NT2/D1 (cell line): ENCODE data around the gene LENG8.
A peak's percentile ranks its signal among the peaks of the same experiment; 100 is the strongest.
"Not testable (repeated sequence)": the region's sequence is repeated elsewhere in the genome, so short reads cannot be mapped to it uniquely, and the experiment has no call there.

Experiments
- DNase-seq: peaks from one replicate; pipeline ENCODE4 v3.0.0-alpha.2; 2011; ENCODE audit warnings: low read depth, low spot score
- H3K27me3 ChIP-seq: 2 replicates; pipeline ENCODE4 v1.6.0; 2011; ENCODE audit warnings: mild to moderate bottlenecking; ENCODE audit not compliant: insufficient read length, insufficient read depth
- H3K36me3 ChIP-seq: 2 replicates; pipeline ENCODE4 v1.6.1; 2011; ENCODE audit warnings: mild to moderate bottlenecking, low read length, mixed read lengths; ENCODE audit not compliant: insufficient read depth, insufficient read length
- H3K4me1 ChIP-seq: 2 replicates; pipeline ENCODE4 v1.5.1; 2011; ENCODE audit not compliant: insufficient read depth, insufficient read length
- H3K4me3 ChIP-seq: 2 replicates; pipeline ENCODE4 v1.5.1; 2011; ENCODE audit warnings: low read depth; ENCODE audit not compliant: insufficient read length
- H3K9ac ChIP-seq: 2 replicates; pipeline ENCODE4 v1.6.0; 2011; ENCODE audit warnings: low read depth; ENCODE audit not compliant: insufficient read length
- H3K9me3 ChIP-seq: 2 replicates; pipeline ENCODE4 v1.5.1; 2011; ENCODE audit warnings: mild to moderate bottlenecking, low read length; ENCODE audit not compliant: insufficient read depth
- SUZ12 ChIP-seq: IDR thresholded peaks from 2 replicates; pipeline ENCODE4 v1.6.1; 2011; ENCODE audit not compliant: insufficient read length, insufficient read depth; ENCODE audit errors: extremely low read depth
- YY1 ChIP-seq: IDR thresholded peaks from 2 replicates; pipeline ENCODE4 v1.6.1; 2011; ENCODE audit not compliant: insufficient read length, insufficient read depth
- ZNF274 ChIP-seq: IDR thresholded peaks from 2 replicates; pipeline ENCODE4 v1.6.1; 2011; ENCODE audit warnings: mild to moderate bottlenecking, low read depth, low read length

Gene LENG8

GRCh38 chr19:54464630-54465425, 15.8 kb downstream of the LENG8 start:
- Histone ChIP-seq H3K36me3 (peaks cover 19% of the 10 kb centered on the region), H3K4me3 (peak overlapping the region; percentile 67), H3K9me3 (no peaks in the 10 kb centered on the region), H3K9ac (peak overlapping the region; percentile 80), H3K27me3 (no peaks in the 10 kb centered on the region), H3K4me1 (peaks cover 2% of the 10 kb centered on the region)
- peak; percentile 72 for DNase-seq
- TF ChIP-seq ZNF274 = no peak
- TF ChIP-seq SUZ12 = no peak
- TF ChIP-seq YY1 = no peak

GRCh38 chr19:54465426-54466109, 16.6 kb downstream of the LENG8 start:
- H3K27me3 ChIP-seq = no peaks in the 10 kb centered on the region
- H3K9ac ChIP-seq = peak overlapping the region; percentile 76
- peaks cover 2% of the 10 kb centered on the region for H3K4me1 ChIP-seq
- DNase-seq = no peak
- H3K4me3 ChIP-seq = peak overlapping the region; percentile 67
- TF ChIP-seq ZNF274 (no peak), SUZ12 (no peak), YY1 (no peak)
- peaks cover 14% of the 10 kb centered on the region for H3K36me3 ChIP-seq
- no peaks in the 10 kb centered on the region for H3K9me3 ChIP-seq

- H3K27me3 ChIP-seq, H3K4me3 ChIP-seq, H3K9ac ChIP-seq, H3K4me1 ChIP-seq, DNase-seq, H3K9me3 ChIP-seq: not testable (repeated sequence)
- peaks cover 13% of the 10 kb centered on the region for H3K36me3 ChIP-seq
These were observed 17.1 kb downstream of the LENG8 start for GRCh38 chr19:54466110-54466480.

- no peak overlapping the region for H3K9ac ChIP-seq
- H3K4me1 ChIP-seq = peaks cover 8% of the 10 kb centered on the region
- H3K4me3 ChIP-seq = no peak overlapping the region
These were observed 20.5 kb downstream of the LENG8 start for GRCh38 chr19:54469496-54469934.

GRCh38 chr19:54470276-54470887, 21.4 kb downstream of the LENG8 start:
- no peaks in the 10 kb centered on the region for H3K36me3 ChIP-seq
- H3K9me3 ChIP-seq = no peaks in the 10 kb centered on the region
- H3K4me1 ChIP-seq = peaks cover 8% of the 10 kb centered on the region
- H3K27me3 ChIP-seq = no peaks in the 10 kb centered on the region
- TF ChIP-seq YY1 (no peak), ZNF274 (no peak), SUZ12 (no peak)
- DNase-seq = no peak
- H3K4me3 ChIP-seq = no peak overlapping the region
- no peak overlapping the region for H3K9ac ChIP-seq

More at GRCh38 chr19:54469496-54469934, 20.5 kb downstream of the LENG8 start:
- DNase-seq = no peak
- Histone ChIP-seq H3K9me3 (no peaks in the 10 kb centered on the region), H3K27me3 (no peaks in the 10 kb centered on the region), H3K36me3 (no peaks in the 10 kb centered on the region)
- TF ChIP-seq SUZ12 (no peak), YY1 (no peak), ZNF274 (no peak)

- no peak for DNase-seq
- Histone ChIP-seq H3K4me1 (peaks cover 8% of the 10 kb centered on the region), H3K27me3 (no peaks in the 10 kb centered on the region), H3K9me3 (no peaks in the 10 kb centered on the region), H3K4me3 (no peak overlapping the region), H3K9ac (no peak overlapping the region), H3K36me3 (no peaks in the 10 kb centered on the region)
- no peak for TF ChIP-seq ZNF274
- TF ChIP-seq YY1 = no peak
- TF ChIP-seq SUZ12 = no peak
These were observed 22.2 kb downstream of the LENG8 start for GRCh38 chr19:54470991-54471782.
